EL (cell line): ENCODE results near the gene HAO1.
A peak's percentile ranks its signal among the peaks of the same experiment; 100 is the strongest.

ENCODE experiments used
- DNase-seq: peaks from one replicate; pipeline ENCODE4 v3.0.0-alpha.2; 2016

HAO1 gene

GRCh38 chr20:7926323-7926722, 13.9 kb downstream of the HAO1 start:
- DNase-seq = no peak

- peak; percentile 94 for DNase-seq
Measured at GRCh38 chr20:7924692-7925091, 15.6 kb downstream of the HAO1 start.

GRCh38 chr20:7916648-7917047, 23.6 kb downstream of the HAO1 start:
- DNase-seq = no peak

GRCh38 chr20:7912551-7912950, 27.7 kb downstream of the HAO1 start:
- no peak for DNase-seq

- no peak for DNase-seq
Measured at GRCh38 chr20:7911586-7912330, 28.5 kb downstream of the HAO1 start.

GRCh38 chr20:7908905-7909304, 31.4 kb downstream of the HAO1 start:
- DNase-seq = no peak

GRCh38 chr20:7903429-7903828, 36.8 kb downstream of the HAO1 start:
- no peak for DNase-seq

GRCh38 chr20:7902879-7903278, 37.4 kb downstream of the HAO1 start:
- DNase-seq = no peak

- DNase-seq = no peak
Measured at GRCh38 chr20:7897781-7898364, 42.4 kb downstream of the HAO1 start.

GRCh38 chr20:7893014-7893730, 47.1 kb downstream of the HAO1 start:
- no peak for DNase-seq

GRCh38 chr20:7891705-7892104, 48.6 kb downstream of the HAO1 start:
- DNase-seq = no peak

GRCh38 chr20:7889736-7890135, 50.5 kb downstream of the HAO1 start:
- DNase-seq = no peak

GRCh38 chr20:7883741-7884140, 56.5 kb downstream of the HAO1 start:
- DNase-seq = no peak

- no peak for DNase-seq
Measured at GRCh38 chr20:7883309-7883708, 56.9 kb downstream of the HAO1 start.

- DNase-seq = no peak
Measured at GRCh38 chr20:7882076-7882475, 58.2 kb downstream of the HAO1 start.

- DNase-seq = no peak
Measured at GRCh38 chr20:7881551-7881950, 58.7 kb downstream of the HAO1 start.

- DNase-seq = no peak
Measured at GRCh38 chr20:7879883-7880282, 60.4 kb downstream of the HAO1 start.

GRCh38 chr20:7868108-7868507, 72.2 kb downstream of the HAO1 start:
- no peak for DNase-seq

- no peak for DNase-seq
Measured at GRCh38 chr20:7866285-7866684, 74.0 kb downstream of the HAO1 start.

GRCh38 chr20:7859356-7859802, 80.9 kb downstream of the HAO1 start:
- DNase-seq = peak; percentile 59

GRCh38 chr20:7858734-7859250, 81.5 kb downstream of the HAO1 start:
- DNase-seq = no peak

GRCh38 chr20:7856756-7857155, 83.5 kb downstream of the HAO1 start:
- peak; percentile 74 for DNase-seq

GRCh38 chr20:7855545-7855944, 84.7 kb downstream of the HAO1 start:
- DNase-seq = peak; percentile 12

GRCh38 chr20:7853493-7853892, 86.8 kb downstream of the HAO1 start:
- DNase-seq = no peak
